Stimulated activated CD4-positive, alpha-beta T cell treated with anti-CD3 and anti-CD28 coated beads, TNF-alpha, amount 100 ng/mL, for 1 hour (primary cell): Measurements from ENCODE around the gene MTX1.
"Not testable (repeated sequence)": the region's sequence is repeated elsewhere in the genome, so short reads cannot be mapped to it uniquely, and the experiment has no call there.

ENCODE experiments used
- DNase-seq, 3 donors: peaks; one replicate each; pipeline ENCODE4 v3.0.0-alpha.2; 2020; ENCODE audit warnings: low read depth in 3 of 3, low spot score in 1 of 3

The MTX1 gene

DNA sequence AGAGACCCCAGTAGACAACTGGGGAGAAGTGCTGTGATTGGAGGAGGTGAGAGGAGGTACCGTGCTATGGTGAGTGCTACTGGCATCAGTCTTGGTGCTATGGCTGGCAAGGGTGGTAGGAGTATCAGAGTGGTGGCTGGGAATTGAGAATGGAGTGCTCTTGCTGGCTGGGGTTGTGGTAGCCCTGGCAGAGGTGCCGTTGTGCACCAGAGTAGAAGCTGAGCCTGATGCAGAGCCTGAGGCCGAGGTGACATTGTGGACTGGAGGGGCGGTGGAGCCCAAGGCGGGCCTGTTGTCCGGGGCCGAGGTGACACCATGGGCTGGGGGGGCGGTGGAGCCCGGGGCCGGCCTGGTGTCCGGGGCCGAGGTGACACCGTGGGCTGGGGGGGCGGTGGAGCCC, 20.2 kb upstream of the MTX1 start:
- DNase-seq, result no peak

- DNase-seq, result not testable (repeated sequence)
Observed at GRCh38 chr1:155189926-155190325, 18.6 kb upstream of the MTX1 start.

- no peak for DNase-seq
Observed at GRCh38 chr1:155191904-155192303, 16.6 kb upstream of the MTX1 start.

DNA sequence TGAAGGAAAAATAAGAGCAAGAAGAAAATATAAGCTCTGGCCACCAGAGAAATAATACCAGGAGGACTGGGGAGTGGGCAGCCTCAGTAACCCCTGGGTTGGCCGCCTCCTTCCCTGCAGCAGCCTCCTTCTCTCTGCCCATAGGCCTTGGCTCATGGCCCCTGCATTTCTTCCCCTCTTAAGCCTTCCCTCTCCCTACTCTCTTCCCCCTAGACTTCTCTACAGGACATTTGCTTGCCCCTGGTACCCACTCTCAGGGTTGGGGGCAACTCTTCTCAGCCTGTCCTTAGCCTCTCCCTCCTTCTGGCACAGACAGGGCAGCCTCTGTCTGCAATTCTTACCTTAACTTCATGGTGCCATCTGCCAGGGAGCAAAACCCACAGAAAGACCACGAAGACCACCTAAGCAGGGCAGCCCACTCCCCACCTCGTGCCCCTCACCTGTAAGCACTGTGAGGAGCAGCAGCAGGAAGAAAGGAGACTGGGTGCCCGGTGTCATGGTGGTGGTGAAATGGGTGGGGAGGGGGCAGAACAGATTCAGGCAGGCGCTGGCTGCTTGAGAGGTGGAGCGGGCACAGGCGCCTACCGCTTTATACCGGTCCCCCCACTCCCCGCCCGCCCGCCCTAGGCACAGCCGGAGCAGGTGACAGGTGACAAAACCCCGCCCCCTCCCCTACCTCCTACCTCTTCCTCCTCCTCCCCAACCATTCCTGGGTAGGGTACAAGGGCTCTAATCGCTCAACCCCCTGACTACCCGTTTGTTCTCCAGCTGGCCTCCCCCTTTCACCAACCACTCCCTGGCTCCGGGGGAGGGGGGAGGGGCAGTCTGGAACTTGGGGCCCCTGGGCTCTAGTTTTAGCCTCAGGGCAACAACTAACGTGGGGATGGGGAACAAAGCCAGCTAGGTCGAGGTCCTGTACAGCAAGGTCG, 15.9 kb upstream of the MTX1 start:
- peak in 1 of 3 donors; percentile 25 for DNase-seq

GRCh38 chr1:155193275-155193990, 15.1 kb upstream of the MTX1 start:
- DNase-seq, result peak in 1 of 3 donors; percentile 66

- DNase-seq, result not testable (repeated sequence)
Observed at GRCh38 chr1:155193991-155194240, 14.6 kb upstream of the MTX1 start.

- no peak for DNase-seq
Observed at GRCh38 chr1:155195201-155196102, 13.0 kb upstream of the MTX1 start.

GRCh38 chr1:155196103-155196892, 12.2 kb upstream of the MTX1 start:
- DNase-seq, result no peak

DNA sequence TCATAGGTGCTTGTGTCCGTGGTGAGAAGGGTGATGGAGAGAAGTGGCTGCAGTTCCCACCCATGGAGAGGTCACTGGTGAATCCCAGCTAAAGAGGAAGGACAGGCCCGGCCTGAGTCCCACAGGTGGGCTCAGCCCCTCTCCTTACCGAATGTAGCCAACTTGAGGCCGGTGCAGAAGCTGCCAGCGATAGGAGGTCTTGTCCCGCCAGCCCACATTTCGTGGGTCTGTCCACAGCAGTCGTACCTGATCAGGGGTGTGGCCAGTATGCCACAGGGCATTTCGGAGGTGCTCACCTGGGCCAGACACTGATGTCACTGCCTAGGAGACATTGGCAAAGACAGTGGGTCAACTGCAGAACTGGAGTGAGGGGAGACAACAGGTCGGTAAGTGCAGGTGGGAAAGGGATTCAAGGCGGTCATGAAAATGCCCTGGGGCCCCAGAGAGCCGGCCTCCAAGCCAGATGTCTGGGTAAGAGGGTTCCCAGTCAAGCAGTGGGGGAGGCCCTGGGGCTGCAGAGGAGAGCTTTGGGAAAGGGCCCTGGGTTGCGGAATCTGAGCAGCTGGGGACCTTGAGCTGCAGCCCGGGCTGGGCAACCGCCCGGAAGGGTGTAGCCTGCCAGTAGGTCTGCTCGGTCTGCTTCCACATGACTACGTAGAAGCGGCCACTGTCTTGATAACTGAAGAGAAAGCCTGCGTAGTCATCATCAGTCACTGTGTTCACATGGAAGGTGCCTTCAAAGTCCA, 11.4 kb upstream of the MTX1 start:
- no peak for DNase-seq

GRCh38 chr1:155197901-155198546, 10.5 kb upstream of the MTX1 start:
- no peak for DNase-seq

DNA sequence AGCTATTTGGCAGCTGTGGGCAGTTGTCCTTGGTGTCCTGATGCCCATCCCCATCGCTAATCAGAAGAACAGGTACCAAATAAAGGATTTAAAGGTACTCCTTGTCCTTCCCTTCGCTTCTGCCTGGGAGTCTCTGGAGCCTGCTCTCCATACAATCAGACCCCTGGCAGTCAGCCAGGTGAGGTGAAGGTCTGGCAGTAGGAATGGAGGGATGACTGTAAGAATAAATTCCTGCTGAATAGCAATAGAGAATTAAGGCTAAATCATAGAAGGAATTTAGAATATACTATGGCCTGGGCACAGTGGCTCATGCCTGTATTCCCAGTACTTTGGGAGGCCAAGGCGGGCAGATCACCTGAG, 10.0 kb upstream of the MTX1 start:
- DNase-seq, result no peak

DNA sequence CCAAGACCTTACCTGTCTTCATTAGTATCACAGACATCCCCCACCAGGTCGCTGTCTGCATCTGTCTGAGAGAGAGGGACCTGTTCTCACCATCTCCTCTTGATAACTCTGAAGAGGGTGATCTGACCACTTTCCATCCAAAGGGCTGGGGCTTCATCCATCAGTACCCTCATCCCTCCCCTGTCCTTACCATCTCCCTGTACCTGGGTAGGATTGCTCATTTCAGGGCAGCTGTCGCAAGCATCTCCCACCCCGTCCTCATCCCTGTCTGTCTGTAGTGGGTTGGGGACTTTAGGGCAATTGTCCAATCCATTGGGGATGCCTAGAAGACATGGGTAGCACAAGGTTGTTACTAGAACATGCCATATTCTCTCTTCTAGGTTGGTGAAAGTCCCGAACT, 8.7 kb upstream of the MTX1 start:
- DNase-seq, result no peak

GRCh38 chr1:155200920-155201319, 7.6 kb upstream of the MTX1 start:
- DNase-seq, result no peak

GRCh38 chr1:155202198-155202597, 6.3 kb upstream of the MTX1 start:
- no peak for DNase-seq

GRCh38 chr1:155202731-155203515, 5.6 kb upstream of the MTX1 start:
- DNase-seq, result no peak

GRCh38 chr1:155205035-155205434, 3.5 kb upstream of the MTX1 start:
- DNase-seq, result no peak

- DNase-seq, result no peak
Observed at GRCh38 chr1:155205969-155206593, 2.4 kb upstream of the MTX1 start.
